ENCODE results near the gene APBB2. TPM values are rescaled to one million over a fixed set of nuclear protein-coding genes. Genes with fewer than 3 reads are reported as not detected.
A peak's percentile ranks its signal among the peaks of the same experiment; 100 is the strongest.
"Not testable (repeated sequence)": the region's sequence is repeated elsewhere in the genome, so short reads cannot be mapped to it uniquely, and the experiment has no call there.

Gene APBB2
- total and polyA plus RNA-seq, 8 donors, result 4.7 to 55.4 (median 23.1) TPM

GRCh38 chr4:41155194-41155830 lies 59.0 kb downstream of the APBB2 start:
- TF ChIP-seq EP300 (IDR thresholded peaks at IDR 0.05) (no peak), POLR2A (IDR thresholded peaks at IDR 0.05) (no peak)
- TF ChIP-seq, protein P1, sequence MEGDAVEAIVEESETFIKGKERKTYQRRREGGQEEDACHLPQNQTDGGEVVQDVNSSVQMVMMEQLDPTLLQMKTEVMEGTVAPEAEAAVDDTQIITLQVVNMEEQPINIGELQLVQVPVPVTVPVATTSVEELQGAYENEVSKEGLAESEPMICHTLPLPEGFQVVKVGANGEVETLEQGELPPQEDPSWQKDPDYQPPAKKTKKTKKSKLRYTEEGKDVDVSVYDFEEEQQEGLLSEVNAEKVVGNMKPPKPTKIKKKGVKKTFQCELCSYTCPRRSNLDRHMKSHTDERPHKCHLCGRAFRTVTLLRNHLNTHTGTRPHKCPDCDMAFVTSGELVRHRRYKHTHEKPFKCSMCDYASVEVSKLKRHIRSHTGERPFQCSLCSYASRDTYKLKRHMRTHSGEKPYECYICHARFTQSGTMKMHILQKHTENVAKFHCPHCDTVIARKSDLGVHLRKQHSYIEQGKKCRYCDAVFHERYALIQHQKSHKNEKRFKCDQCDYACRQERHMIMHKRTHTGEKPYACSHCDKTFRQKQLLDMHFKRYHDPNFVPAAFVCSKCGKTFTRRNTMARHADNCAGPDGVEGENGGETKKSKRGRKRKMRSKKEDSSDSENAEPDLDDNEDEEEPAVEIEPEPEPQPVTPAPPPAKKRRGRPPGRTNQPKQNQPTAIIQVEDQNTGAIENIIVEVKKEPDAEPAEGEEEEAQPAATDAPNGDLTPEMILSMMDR (IDR thresholded peaks at IDR 0.05), result no peak
- Histone ChIP-seq H3K4me3 (no peak overlapping the region), H3K27ac (no peak overlapping the region), H3K9me3 (no peaks in the 10 kb centered on the region), H3K4me1 (peaks cover 0 to 47% (median 25%) of the 10 kb centered on the region in 4 donors), H3K36me3 (no peaks in the 10 kb centered on the region), H3K27me3 (no peaks in the 10 kb centered on the region)
- 75 to 89% (median 83%) methylated on average over 5 of the region's 5 CpGs for WGBS, 5 donors
- intact Hi-C loops (cut with DNase I; ENCODE audit: low total_unique reads), result no loop called here
- DNase-seq, result no peak

DNA sequence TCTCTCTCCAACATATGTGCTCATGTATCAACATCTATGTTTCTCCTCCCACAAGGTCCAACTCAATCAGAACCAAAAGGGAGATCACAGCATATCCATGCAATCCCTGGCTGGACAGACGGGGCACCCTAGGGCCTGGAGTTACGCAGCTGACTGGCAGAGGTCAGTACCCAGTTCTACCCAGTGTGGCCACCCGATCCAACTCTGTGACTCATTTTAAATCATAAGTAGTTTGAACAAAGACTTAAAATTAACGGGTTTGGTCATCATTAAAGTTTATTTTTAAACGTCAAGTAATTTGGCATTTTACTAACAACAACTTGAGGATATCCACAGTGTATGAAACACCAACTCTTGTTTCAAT lies 59.5 kb downstream of the APBB2 start:
- Histone ChIP-seq H3K27ac (no peak overlapping the region), H3K9me3 (no peaks in the 10 kb centered on the region), H3K36me3 (no peaks in the 10 kb centered on the region), H3K4me3 (no peak overlapping the region), H3K4me1 (peaks cover 0 to 42% (median 21%) of the 10 kb centered on the region in 4 donors), H3K27me3 (no peaks in the 10 kb centered on the region)
- TF ChIP-seq POLR2AphosphoS5 (IDR thresholded peaks at IDR 0.05) (no peak), EP300 (IDR thresholded peaks at IDR 0.05) (no peak), POLR2A (IDR thresholded peaks at IDR 0.05) (no peak)
- TF ChIP-seq, protein P1 (IDR thresholded peaks at IDR 0.05), result no peak
- WGBS, 5 donors, result 74 to 88% (median 84%) methylated on average over 5 of the region's 5 CpGs
- intact Hi-C loops (cut with DNase I; ENCODE audit: low total_unique reads), result no loop called here
- no peak for DNase-seq

DNA sequence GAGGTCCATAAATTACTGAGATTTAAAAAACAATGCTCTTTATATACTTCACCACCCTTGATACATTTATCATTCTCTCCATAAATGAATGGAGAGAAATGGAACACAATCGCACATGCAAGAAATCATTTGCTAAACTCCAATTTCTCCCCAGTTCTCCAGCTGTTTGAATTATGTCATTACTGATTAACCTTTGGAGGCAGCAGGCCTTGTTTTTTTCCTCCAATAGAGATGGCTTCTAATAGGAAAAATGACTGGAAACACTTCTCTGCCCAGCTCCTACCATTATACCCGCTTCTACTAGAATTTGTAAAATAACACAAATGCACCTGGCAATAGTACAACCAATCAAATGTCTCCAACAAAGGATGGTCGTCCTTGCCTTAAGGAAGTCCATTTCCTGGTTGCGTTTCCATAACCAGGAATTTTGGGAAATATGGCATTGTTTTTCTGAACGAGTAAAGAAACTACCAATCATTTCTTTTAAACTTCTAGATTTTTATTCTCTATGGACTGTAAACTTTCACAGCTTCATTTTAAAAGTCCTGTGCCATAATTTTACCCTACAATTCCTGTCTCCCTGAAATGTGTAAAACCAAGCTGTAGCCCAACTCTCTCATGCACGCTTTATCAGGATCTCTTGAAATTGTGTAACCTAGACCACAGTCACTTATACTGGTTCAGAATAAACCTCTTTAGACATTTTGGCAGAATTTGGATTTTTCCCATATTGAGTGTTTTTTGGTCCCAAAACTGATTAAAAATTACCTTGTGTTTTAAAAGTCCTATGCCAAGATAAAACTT lies 60.1 kb downstream of the APBB2 start:
- Histone ChIP-seq H3K27me3 (no peaks in the 10 kb centered on the region), H3K27ac (no peak overlapping the region), H3K4me1 (peaks cover 0 to 42% (median 21%) of the 10 kb centered on the region in 4 donors), H3K9me3 (no peaks in the 10 kb centered on the region), H3K36me3 (no peaks in the 10 kb centered on the region), H3K4me3 (no peak overlapping the region)
- WGBS, 5 donors, result 52 to 78% (median 73%) methylated on average over 6 of the region's 6 CpGs
- TF ChIP-seq, protein P1 (IDR thresholded peaks at IDR 0.05), result no peak
- no peak for TF ChIP-seq POLR2AphosphoS5 (IDR thresholded peaks at IDR 0.05)
- no peak for TF ChIP-seq POLR2A (IDR thresholded peaks at IDR 0.05)
- no peak for TF ChIP-seq EP300 (IDR thresholded peaks at IDR 0.05)
- peak in 1 of 2 donors; percentile 38 for DNase-seq
- intact Hi-C loops (cut with DNase I; ENCODE audit: low total_unique reads), result no loop called here

DNA sequence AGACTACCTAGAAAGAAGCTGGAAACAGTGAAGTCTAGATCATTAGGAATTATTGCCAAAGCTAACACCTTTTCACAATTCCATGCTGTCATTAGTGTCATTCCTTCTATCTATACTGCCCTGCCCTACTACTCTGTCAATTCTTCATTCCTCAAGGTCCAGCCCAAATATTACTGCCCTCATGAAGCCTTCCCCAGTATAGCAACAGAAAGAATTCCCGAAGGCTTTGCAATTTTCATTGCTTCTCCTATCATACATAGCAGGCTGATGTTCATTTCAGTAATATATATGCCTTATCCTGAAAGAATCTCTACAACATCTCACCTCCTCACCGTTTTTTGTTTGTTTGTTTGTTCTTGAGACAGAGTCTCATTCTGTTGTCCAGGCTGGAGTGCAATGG lies 63.9 kb downstream of the APBB2 start:
- TF ChIP-seq EP300 (IDR thresholded peaks at IDR 0.05) (no peak), POLR2AphosphoS5 (IDR thresholded peaks at IDR 0.05) (no peak), POLR2A (IDR thresholded peaks at IDR 0.05) (no peak)
- TF ChIP-seq, protein P1 (IDR thresholded peaks at IDR 0.05), result no peak
- no peaks in the 10 kb centered on the region for H3K27me3 ChIP-seq
- peaks cover 22 to 54% (median 39%) of the 10 kb centered on the region in 4 donors for H3K4me1 ChIP-seq
- intact Hi-C loops (cut with DNase I; ENCODE audit: low total_unique reads), result no loop called here
- H3K4me3 ChIP-seq, result no peak overlapping the region
- 76 to 83% (median 79%) methylated on average over 2 of the region's 2 CpGs for WGBS, 5 donors
- H3K36me3 ChIP-seq, result no peaks in the 10 kb centered on the region
- H3K9me3 ChIP-seq, result no peaks in the 10 kb centered on the region
- no peak overlapping the region for H3K27ac ChIP-seq
- DNase-seq, result no peak

DNA sequence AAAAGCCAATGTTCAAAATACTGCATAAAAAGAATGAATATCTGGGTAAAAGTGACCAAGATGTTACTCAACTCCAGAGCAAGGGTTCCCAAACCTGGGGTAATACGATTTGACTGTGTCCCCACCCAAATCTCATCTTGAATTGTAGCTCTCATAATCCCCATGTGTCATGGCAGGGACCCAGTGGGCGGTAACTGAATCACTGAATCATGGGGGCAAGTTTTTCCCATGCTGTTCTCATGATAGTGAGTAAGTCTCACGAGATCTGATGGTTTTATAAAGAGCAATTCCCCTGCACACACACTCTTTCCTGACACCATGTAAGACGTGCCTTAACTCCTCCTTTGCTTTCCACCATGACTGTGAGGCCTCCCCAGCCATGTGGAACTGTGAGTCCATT lies 64.8 kb downstream of the APBB2 start:
- H3K4me3 ChIP-seq, H3K27me3 ChIP-seq, DNase-seq, H3K9me3 ChIP-seq, H3K36me3 ChIP-seq, H3K27ac ChIP-seq: not testable (repeated sequence)
- WGBS, 5 donors, result 88 to 97% (median 93%) methylated on average over 4 of the region's 4 CpGs
- peaks cover 30 to 55% (median 43%) of the 10 kb centered on the region in 4 donors for H3K4me1 ChIP-seq
- intact Hi-C loops (cut with DNase I; ENCODE audit: low total_unique reads), result loop anchor here (10.0 kb wide), 1 partner anchor 55 kb away; no protein-coding TSS in a partner anchor
